ENCODE data around the gene RASSF6.
"Not testable (repeated sequence)": the region's sequence is repeated elsewhere in the genome, so short reads cannot be mapped to it uniquely, and the experiment has no call there.

Gene RASSF6

GRCh38 chr4:73609706-73610105 is 10.5 kb downstream of the RASSF6 start:
- DNase-seq, result no peak

DNA sequence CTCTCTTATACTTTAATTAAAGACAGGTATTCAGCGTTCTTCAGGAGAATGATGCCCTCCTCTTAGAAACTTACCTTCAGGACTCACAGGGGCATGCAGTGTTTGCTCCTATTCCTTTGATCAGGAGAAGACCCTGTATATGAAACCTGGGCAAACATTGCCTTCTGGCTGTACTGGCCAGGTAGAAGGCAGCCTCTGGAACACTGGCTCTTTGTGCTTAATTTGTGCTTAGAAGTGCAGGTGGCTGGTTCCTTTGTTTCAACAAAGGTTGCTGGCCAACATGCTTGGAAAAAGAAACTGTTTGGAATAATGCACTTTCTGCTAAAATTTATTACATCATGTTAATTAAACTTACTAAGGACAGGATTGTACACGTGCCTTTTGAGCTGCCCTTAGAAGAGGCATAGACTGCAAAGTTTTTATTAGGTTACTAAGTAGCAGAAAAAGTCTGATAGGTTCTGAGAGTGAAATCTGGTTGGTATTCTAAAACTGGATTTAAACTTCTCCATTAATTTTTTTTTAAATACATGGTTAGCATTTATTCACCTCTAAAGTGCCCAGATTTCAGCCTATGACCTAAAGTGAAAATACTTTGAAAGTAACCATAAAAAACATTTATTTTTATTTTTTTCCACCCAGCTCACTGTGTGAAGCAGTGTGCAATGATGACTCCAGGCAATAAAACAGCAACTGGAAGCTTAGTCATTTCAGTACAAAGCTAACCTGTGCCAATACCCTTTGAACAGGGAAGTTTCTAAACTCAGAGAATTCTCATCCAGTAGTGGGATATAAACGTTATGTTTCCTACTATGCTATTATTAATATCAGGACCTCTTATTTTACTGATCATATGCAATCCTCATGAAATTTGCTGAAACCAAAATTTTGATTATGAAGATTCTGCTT is 11.3 kb downstream of the RASSF6 start:
- no peak for DNase-seq

DNA sequence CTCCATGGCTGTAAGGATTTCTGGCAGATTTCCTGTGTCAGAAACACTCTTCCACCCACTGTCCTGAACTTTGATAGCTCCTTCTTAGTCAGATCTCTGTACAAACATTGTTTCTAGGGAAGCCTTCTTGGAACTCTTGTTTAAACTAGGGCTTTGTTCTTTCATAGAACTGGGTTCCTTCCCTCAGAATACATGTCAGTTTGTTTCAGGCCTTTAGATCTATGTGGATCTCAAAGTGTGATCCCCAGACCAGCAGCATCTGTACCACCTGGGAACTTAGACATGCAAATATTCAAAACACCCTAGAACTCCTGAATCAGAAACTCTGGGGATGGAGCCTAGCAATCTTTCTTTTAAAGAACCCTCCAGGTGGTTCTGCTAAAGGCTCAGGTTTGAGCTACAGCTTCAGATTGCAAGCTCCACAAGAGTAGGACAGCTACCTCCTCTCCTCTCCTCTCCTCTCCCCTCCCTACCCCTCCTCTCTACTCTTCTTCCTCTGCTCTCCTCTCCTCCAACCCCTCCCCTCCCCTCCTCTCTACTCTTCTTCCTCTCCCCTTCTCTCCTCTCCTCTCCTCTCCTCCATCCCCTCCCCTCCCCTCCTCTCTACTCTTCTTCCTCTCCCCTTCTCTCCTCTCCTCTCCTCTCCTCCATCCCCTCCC is 12.7 kb downstream of the RASSF6 start:
- DNase-seq, result no peak

GRCh38 chr4:73606465-73606974 is 13.7 kb downstream of the RASSF6 start:
- DNase-seq, result no peak

DNA sequence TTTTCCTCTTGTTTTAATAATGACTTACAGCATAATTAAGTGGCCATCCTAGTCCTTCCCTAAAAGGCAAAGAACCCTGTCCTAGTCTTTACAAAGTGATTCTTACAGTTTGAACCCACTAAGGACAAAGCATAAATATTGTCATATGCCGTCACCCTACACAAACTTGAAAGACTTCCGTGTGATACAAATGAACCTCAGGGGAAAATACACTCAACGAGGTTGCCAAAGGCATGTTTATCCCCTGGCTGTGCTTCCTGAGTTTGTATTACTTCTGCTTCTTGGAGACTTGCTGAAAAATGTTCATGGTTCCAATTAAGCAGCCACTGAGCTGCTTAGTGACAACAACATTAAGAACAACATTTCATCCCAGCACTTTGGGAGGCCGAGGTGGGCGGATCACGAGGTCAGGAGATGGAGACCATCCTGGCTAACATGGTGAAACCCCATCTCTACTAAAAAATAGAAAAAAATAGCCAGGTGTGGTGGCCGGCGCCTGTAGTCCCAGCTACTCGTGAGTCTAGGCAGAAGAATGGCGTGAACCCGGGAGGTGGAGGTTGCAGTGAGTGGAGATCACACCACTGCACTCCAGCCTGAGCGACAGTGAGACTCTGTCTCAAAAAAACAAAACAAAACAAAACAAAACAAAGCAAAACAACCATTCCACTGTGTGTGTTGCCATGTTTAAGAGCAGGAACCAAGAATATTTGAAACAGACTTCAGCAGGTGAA is 16.2 kb downstream of the RASSF6 start:
- DNase-seq, result no peak

GRCh38 chr4:73603271-73603710 is 16.9 kb downstream of the RASSF6 start:
- no peak for DNase-seq

GRCh38 chr4:73600954-73601353 is 19.3 kb downstream of the RASSF6 start:
- no peak for DNase-seq

DNA sequence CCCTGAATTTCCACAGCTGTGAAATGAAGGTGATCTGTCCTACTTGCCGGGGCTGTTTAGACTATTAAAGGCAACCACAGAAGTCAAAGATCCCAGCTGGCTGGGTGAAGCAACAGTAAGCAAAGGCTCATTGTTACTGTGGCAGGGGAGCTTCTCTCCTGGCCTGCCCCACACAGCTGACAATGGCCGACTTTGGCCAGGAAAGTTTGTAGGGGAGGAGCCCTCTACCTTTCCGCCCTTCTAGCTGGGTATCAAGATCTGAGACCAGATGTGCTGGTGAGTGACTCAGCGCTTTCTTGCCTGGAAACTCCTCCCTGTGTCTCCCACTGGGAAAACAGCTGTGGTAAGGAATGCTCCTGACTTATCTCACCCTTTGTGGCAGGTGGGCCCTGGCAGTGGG is 21.1 kb downstream of the RASSF6 start:
- no peak for DNase-seq

- no peak for DNase-seq
These were observed 22.6 kb downstream of the RASSF6 start for GRCh38 chr4:73597594-73597993.

DNA sequence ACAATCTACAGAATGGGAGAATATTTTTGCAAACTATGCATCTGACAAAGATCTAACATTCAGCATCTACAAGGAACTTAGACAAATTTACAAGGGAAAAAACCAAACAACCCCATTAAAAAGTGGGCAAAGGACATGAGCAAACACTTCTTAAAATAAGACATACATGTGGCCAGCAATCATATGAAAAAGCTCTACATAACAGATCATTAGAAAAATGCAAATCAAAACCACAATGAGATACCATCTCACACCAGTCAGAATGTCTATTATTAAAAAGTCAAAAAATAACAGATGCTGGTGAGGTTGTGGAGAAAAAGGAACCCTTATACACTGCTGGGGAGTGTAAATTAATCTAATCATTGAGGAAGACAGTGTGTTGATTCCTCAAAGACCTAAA is 23.1 kb downstream of the RASSF6 start:
- not testable (repeated sequence) for DNase-seq

DNA sequence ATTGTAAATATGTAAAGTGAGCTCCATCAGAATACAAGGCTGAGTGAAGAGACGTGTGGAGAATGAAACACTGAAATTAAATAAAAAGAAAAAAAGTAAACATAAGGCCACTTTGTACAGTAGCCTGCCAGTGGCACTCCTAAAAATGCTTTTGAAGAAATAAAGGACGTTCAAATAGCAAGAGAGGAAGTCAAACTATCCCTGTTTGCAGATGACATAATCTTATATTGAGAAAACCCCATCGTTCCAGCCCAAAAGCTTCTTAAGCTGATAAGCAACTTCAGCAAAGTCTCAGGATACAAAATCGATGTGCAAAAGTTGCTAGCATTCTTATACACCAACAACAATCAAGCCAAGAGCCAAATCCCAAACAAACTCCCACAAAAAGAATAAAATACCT is 24.2 kb downstream of the RASSF6 start:
- no peak for DNase-seq

- DNase-seq, result no peak
These were observed 26.5 kb downstream of the RASSF6 start for GRCh38 chr4:73593631-73594241.

DNA sequence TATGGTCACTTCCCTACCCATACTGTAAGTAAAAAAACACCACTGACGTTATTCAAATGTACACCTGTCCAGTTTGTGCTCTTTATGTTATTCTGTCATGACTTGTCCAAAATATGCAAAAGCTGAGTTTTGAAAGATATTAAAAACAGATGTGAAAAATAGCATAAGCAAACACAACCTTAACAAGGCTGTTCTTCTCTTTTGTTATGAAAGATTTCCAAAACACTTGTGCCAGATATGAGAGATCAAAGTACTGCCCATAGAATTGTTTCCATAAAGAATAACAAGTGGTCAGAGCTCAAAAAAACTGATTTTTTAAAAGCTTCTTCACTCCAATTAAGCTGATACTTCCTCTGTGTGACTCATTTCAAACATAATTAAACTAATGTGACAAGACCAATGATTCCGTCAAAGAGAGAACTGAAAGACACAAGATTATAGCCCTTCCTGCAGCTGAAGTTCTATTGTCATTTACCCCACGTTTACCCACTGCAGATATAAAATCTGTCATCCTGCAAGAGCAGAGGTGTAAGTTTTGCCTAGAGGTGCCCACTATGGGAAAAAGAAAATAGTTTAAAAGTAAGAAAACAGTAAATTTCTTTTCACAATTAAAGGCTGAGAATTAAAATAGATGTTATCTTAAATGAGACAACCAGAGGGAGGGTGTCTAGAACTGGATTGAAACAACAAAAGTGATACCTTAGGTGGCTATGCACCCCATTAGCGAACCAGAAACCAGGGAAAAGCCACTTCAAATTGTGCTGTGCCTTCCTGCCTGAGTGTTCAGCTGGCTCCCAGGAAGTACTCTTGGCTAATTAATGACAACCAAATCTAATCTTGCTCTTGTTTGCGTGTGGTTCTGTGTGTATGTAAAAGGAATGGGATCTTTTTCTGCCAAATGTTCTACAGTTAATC is 30.1 kb downstream of the RASSF6 start:
- DNase-seq, result no peak

DNA sequence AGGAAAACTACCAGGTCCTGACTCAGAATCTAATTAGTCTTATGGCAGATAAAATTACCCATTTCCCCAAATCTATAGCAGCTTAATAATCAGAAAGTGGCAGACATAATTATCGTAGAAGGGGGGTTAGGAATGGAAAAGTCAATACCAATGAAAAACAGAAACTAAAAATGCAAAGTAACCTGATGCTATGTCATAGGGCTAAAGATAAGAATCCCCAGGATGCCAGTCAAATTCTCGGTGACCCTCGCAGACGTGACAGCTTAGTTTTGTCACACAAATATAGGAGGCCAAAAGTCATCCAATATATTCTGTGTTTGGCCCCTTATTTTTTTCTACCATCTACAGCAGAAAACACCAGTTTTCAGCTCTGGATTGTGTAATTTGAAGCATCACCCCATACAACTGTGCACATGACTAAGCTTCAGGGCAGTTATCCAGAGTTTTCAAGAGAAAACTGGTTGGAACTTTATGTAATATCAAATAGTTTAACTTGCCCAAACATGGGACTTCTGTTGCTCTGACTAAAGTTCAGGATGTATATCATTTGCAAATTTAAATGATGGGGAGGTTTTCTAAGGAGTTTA is 30.9 kb downstream of the RASSF6 start:
- DNase-seq, result no peak

DNA sequence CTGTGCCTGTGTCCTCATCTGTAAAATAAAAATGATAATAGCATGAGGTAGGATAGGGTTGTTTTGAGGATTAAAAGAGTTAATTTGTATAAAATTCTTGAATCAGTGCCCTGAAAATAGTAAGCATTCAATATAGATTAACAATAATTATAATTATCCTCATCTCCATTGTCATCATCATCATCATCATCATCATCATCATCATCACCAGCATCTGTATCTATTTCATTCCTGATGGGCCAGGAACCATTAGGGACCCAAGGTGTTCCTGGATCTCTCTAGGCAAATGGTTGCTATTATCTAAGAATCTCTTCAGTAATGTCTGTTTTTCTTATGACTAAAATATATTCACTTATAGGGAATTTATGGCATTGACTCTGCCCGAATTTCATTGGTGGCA is 31.6 kb downstream of the RASSF6 start:
- no peak for DNase-seq

GRCh38 chr4:73586666-73587065 is 33.6 kb downstream of the RASSF6 start:
- no peak for DNase-seq

DNA sequence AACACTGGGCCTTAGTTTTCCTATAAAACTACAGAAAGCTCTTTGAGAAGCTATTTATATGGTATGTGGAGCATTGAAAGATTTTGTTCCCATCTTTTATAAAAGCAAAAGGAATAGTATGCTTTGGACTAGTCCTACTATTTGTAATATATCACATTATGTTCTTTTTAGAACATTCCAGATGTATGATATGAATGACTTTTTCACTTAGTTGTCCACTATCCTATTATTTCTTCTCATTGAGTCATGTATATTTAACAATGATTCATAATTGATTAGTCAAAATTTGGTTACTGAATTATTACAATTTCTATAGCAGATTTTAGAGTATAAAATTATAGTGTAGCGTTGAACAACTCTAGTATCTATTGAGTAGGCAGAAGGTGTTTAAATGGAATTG is 34.2 kb downstream of the RASSF6 start:
- DNase-seq, result no peak

- DNase-seq, result no peak
These were observed 34.9 kb downstream of the RASSF6 start for GRCh38 chr4:73585345-73585744.

DNA sequence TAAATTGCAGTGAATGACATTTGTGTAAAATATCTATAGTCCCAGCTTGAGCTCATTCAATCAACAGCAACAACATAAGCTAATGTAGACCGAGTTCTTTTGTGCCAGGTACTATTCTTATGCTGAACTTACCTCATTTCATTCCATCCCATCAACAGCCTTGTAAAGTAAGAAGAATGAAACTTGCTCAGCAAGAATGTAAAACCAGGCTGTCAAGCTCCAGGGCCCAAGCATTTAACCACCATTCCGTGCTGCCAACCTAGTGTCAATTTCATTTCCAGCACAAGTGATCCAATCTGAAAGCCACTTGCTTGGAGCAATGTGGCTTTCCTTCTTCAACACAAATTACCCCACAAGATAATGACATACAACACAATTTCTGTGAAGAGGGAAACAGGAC is 36.6 kb downstream of the RASSF6 start:
- DNase-seq, result no peak

GRCh38 chr4:73577371-73577770 is 42.9 kb downstream of the RASSF6 start:
- no peak for DNase-seq

- no peak for DNase-seq
These were observed 43.9 kb downstream of the RASSF6 start for GRCh38 chr4:73576381-73576780.

Data from stimulated activated CD4-positive, alpha-beta T cell treated with anti-CD3 and anti-CD28 coated beads, Interleukin-2, amount 100 ng/mL, for 24 hours (primary cell).